SW 1271 (cell line): ENCODE data around the gene MAN2A1.
"Not testable (repeated sequence)": the region's sequence is repeated elsewhere in the genome, so short reads cannot be mapped to it uniquely, and the experiment has no call there.

Source experiments
- DNase-seq, 2 experiments: peaks; one replicate each; lab custom pipeline; 2025; lab: John Stamatoyannopoulos, UW

The MAN2A1 gene

DNA sequence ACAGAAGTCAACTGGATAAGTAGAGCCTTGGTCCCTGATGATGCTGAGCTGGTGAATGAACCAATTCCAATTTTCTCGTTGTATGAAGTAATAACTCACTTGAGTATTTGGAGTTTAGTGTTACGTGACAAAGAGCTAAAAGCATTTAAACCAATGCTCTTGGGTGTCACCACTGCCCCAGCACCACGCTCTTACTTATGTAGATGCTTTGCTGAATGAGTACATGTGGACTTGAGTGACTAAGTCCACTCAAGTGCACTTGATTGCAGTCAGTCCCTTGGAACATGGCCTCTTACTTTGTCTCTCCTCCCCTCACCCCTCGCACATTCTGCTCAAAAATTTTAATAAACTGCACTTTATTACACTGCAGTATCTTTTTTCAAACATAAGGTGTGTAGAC is 184.0 kb downstream of the MAN2A1 start:
- DNase-seq: no peak

DNA sequence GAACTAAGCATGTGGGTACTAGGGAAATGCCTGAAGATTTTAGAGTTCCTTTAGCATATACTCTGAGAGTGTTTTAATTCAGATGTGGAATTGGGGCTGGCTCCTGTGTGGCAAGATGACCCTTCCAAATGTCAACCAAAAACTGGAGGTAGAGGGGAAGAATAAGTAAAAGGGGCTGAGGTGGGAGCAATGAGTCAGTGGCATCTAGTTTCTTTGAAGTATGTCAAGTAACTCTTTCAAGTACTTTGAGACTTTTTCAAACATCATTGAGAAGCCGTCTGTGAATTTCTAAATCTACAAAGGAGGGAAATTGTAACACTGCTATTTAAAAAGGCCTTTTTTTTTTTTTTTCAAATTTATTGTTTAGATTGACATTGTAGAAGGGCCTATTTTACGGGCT is 184.4 kb downstream of the MAN2A1 start:
- DNase-seq: no peak

DNA sequence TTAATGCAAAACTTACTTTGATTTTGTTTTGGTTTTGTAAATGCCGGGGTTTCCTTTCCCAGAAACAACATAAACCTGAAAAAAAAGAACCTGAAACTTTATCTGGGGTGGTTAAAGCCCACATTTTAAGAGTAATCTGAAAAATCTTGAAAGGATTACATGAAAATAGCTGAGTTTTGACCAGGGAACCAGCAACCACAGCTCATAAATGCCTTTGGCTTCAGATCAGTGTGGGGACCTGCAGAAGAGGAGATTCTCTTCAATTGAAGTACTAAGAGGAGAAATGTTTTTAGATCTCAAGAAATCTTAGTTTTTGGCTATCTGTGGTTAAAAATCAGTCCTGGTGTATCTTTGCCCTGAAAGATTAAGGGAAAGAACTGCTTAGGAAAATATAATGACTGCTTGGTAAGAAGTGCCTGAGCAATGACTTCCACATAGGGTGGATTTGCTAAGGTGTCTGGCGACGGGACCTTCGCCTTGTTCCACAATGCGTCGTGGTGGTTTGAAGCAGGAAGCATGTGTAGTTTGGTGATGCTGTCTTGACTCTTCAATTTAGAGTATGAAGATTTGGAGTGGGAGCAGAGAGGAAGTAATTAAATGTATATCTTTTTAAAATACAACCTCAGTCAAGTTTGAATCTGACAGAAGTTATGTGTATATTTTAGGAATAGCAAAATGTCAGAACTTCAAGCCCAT is 186.5 kb downstream of the MAN2A1 start:
- DNase-seq: no peak

DNA sequence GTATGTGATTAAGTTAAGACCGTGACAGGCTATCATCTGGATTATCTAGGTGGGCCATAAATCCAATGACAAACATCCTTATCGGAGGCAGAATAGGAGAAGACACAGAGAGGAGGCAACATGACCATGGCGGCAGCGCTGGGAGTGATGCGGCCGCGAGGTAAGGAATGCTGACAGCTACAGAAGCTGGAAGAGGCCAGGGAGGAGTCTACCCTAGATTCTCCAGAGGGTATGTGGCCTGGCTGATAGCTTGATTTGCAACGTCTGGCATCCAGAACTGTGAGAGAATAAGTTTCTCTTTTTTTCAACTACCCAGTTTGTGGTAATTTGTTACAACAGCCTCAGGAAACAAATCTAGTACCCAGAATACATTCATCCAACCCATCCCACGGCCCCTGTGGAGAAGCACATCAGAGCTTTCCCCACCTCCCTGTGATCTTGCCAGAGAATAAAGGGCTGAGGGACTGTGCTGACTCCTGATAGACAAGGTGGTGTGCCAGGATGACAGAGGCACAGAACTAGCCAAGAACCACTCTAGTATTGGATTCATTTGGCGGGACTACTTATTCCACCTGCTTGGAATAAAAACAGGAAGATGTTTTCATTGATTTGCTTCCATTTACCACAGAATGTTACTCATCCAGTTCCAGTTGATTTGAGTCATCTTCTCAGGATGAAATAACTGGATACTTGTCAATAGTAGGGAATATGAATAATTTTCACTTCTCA is 187.4 kb downstream of the MAN2A1 start:
- no peak for DNase-seq

DNA sequence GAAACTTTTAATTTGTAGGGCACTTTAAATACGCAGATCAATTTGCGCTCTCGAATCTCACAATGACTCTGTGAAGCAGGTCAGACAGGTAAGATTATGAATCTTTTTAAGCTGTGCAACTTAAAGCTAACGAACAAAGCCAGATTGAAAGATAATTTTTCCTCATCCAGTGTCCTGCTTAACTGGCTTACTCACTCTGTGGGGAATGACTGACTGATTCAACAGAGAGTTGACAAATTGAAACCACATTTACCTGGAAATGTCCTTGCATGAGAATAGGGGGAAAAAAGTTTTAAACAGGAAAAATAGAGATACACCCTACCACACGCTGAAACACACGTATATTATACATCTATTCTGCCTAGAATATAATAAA is 187.9 kb downstream of the MAN2A1 start:
- no peak for DNase-seq

DNA sequence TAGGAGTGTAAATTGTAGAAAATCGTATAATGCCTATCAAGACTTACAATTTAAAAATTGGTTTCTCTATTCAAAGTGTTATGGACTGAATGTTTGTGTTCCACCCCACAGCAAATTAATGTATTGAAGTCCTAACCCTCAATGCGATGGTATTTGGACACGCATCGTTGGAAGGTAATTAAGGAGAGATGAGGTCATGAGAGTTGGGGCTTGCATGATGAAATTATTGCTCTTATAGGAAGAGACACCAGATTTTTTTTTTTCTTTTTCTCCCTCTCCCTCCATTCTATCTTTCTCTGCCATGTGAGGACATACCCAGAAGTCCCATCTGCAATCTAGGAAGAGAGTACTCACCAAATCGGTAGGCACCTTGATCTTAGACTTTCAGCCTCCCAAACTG is 189.2 kb downstream of the MAN2A1 start:
- no peak for DNase-seq

DNA sequence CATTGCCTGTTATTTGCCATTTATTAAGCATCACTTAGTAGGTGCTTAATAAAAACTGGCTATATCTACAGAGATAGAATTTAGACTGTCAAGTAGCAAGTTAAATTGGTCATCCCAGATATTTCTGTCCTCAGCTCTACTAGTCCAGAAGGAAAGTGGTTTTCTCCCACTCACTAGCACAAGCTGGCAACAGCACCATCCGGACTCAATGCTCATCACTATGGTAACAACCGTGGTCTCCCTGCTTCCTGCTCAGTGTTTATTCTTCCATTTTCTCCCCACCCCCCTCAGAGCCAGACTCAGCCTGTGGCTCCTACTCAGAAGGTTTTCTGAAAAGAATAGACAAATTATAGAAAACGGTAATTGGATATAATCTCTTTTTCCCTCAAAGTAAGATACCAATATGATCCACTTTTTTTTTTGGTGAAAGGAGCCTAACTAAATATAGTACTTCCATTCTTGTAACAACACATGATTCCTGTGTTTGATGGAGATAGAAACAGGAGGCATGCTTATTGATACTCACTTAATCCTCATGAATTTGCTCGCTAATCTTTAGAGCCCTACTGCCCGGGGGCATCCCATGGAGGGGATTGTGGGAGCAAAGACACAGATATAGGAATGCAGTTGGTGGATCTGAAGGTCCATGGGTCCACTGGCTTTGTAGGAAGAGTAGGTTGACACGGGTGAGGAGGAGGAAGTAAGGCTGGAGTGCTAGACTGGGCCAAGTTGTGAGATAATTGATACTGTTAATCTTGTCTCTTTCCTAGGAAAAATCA is 191.4 kb downstream of the MAN2A1 start:
- DNase-seq: no peak

DNA sequence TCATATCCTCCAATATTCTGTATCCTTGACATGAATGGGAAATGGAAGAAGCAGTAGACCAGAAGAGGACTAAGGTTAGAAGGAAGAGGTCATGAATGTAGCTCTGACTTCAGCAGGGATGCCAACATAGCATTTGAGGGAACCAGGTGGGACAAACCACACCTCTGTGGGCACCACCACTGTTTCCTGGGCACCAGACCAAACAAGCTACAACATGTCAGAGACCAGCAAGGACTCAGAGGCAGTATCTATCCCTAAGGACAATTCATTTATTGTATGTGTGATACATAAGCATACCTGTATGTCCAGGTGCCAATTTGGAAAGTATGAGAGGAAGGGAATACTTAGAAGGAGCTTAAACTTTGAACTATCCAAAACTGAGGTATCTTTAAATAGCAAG is 192.8 kb downstream of the MAN2A1 start:
- DNase-seq: no peak

DNA sequence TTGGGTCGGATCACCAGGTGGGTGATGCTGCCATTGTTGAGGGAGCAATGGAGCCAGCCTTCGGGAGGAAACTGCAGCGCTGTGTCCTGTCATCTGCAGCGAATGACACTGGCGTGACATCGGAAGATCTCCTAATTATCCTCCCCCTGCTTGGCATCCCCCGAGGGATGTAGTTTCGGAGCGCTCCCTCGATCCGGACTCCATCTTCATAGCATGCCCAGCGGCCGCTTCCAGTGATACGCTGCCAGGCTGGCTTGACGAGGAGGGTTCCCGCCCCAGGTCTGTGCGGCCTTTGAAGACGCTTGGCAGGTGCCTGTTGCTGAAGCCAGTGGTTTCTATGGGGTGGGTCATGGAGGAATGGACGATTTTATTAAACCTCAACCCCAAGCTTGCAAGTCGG is 194.9 kb downstream of the MAN2A1 start:
- DNase-seq: no peak

DNA sequence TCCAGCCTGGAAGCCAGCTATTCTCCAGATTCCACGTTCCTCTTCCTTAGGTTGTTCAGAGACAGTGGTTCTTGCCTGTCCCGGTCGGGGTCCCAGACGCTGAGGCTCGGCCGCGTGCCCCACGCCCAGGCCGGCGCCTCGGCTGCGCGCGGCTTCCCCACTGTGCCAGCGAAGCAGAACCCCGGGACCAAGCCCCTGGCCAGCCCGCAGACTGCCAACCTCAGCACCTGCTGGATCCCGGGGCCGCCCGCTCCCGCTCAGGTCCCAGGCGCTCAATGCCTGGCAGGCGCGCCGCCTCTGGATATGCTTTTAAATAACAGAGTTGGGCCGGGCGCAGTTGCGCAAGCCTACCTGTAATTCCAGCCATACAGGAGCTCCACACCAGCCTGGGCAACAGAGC is 195.5 kb downstream of the MAN2A1 start:
- no peak for DNase-seq

DNA sequence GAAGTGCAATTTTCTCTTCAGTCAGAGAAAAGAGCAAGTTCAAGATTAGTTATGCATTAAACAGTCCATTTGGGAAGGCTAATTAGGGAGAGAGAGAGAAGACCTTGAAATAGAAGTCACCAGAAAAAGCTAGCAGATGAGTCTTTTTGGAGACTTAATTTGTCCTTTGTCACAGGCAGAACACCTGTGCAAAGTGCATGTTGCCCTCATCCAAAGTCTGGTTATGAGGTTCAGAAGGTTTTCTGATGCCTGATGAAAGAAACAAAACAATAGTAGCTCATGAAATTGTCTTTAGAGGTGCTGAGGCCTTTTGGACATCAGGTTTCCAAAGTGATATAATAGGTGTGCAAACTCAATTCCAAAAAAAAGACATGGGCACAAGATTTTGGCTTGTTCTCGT is 199.3 kb downstream of the MAN2A1 start:
- DNase-seq: no peak

DNA sequence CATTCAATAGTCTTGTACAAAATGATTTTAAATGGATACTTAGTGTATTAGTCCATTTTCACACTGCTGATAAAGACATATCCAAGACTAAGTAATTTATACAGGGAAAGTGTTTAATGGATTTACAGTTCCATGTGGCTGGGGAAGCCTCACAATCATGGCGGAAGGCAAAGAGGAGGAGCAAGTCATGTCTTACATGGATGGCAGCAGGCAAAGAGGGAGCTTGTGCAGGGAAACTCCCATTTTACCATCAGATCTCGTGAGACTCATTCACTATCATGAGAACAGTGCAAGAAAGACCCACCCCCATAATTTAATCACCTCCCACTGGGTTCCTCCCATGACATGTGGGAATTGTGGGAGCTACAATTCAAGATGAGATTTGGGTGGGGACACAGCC is 203.5 kb downstream of the MAN2A1 start:
- DNase-seq: not testable (repeated sequence)

DNA sequence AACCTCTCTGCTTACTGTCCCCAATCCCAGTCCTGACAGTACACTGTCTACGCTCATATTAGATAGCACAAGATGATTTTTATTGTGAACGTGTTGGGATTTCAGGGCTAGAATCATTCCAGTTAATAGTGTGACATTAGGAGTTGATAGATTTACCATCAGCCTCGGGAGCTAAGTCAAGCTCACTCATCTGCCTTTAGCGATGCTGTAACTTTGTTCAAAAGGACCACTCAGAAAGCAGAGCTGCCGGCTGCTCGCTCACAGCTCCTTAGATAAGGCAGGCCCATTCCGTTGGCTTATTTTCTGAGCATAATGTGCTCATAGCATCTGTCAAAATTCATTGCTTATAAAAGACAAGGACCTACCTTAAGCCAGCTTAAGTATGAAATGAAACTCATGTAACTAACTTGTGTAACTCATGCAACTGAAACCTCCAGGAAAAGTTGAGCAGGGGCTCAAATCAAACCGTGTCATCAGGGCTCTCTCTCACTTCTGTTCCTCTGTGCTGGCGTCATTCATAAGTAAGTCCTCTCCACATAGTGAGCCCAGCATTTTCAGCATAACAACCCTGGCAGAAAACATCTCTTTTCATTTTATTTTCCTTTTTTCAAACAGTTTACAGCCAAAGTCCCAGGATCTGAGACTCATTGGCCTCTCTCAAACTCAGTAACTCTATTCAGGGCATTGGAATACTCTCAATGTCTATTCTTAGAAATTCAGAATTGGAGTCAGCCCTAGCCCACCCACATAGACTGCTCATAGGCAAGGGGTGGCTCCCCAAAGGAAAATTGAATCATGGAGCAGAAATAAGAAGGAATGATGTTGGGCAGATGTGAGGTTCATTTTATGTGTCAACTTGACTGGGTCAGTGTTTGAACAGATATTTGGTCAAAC is 208.8 kb downstream of the MAN2A1 start:
- no peak for DNase-seq

DNA sequence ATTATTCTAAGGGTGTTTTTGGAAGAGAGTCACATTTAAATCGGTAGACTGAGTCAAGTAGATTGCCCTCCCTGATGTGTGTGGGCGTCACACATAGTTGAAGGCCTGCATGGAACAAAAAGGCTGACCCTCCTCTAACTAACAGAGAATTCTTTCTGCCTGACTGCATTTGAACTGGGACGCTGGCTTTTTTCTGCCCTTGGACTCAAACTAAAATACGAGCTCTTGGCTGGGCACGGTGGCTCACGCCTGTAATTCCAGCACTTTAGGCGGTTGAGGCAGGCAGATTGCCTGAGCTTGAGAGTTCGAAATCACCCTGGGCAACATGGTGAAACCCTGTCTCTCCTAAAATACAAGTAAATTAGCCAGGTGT is 209.4 kb downstream of the MAN2A1 start:
- no peak for DNase-seq

DNA sequence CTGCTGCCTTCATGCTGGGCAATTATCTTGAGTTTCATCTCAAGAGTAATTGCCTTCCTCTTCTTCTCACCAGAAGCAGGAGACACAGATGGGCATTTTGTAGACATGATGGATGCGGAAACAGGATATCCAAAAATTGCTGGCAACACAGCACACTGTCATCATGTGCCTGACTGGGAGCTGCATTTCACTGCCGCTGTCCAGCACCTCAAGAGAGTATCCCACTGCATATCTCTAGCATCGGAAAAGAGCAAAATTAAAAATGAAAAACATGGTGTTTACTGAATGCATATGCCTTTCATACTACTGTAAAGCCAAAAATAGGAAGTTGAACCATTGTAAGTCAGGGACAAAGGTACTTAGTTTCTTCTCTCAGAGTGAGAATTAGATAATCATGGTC is 210.7 kb downstream of the MAN2A1 start:
- no peak for DNase-seq

DNA sequence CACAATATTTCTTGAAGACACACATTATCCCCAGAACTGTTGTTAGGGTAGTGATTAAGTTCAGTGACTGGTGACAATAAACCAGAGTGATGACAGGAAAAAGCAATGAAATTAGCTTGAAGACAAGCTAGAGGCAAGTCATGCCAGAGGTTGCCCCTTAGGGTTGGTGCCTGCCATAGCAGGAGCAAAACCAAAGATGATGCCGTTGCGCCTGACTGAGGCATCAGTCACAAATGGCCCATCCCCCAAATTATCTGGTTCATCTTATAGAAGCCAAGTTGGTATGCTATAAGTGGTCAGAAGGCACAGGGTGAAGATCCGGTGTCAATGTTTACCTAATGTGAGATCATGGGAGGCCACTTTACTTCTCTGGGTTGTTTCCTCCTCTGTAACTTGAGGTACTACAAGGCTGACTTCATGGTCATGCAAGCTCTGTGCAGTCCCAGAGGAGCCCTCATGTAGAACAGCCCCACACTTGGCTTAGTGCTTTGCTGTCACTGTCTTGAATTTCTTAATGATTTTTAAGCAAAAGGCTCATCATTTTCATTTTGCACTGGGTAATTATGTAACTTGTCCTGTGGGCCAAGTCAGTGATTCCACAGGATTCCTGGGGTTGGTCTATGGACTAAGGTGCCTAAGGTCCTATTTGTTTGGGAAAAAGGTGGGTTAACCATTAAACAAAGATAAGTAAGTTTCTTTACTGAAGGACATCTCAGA is 211.3 kb downstream of the MAN2A1 start:
- no peak for DNase-seq

DNA sequence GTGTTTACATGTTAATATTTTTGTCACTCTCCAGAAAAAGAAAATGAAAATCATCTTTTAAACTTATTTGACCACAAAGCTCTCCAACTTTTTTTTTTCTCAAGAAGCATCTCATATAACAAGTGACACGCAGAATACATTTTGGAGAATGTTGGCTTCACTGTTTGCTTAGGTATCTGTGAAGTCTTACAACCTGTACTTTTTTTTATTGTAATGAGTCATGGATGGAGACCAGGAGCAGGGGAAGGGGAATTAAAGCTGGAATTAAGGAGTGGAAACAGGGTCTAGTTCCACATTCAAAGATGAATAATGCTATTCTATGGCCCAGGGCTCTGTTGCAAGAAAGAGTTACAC is 211.9 kb downstream of the MAN2A1 start:
- no peak for DNase-seq

DNA sequence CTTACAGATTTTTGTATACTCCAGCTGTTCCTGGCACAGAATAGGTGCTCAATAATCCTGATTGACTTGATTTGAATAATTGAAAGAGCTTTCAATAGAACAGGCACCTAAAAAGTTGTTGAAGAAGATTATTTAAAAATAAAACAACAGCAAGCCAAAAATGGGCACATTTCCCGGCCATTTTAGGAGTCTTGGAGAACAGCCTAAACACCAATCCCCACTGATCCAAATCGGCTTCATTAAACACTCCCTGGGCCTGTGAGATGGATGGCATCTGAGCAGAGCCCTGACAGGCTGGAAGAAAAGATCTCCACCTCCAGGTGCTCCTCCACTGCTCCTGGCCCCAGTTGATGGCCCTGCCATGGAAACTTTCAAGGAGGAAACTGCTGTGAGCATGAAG is 213.3 kb downstream of the MAN2A1 start:
- no peak for DNase-seq

DNA sequence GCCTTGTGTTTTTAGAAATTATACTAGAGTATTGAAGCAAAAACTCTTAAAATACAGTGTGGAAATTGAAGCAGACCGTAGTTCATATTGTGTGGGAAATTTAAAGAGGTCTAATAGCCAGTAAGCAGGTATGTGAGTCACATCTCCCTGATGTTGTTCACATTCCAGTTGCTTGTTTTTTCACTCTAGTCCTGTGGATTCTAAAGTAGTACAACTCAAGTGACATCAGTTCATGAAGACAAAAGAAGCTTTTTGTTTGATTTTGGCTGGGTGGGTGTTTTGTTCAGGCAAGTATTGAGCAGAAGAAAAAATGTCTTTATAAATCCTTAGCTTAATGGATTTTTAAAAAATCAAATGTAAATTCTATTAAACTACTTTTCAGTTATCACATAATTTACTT is 216.2 kb downstream of the MAN2A1 start:
- DNase-seq: no peak

DNA sequence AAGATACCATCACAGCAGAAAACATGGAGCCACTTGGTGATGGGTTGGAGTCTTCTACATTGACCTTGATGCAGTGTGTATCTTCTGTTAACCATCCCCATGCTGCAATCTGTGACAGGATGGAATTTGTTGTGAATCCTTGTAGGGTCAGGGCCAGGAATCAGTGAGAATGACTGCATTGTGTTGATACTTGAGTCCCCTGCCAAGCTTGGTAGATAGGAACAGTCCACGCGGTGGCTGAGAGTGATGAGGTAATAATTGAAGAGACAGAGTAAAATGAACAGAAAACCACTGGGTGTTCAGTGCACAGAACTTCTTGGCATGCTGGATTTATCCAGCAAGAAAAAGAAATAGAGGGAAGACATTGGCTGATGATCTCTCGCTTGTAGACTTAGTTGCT is 217.5 kb downstream of the MAN2A1 start:
- DNase-seq: no peak

DNA sequence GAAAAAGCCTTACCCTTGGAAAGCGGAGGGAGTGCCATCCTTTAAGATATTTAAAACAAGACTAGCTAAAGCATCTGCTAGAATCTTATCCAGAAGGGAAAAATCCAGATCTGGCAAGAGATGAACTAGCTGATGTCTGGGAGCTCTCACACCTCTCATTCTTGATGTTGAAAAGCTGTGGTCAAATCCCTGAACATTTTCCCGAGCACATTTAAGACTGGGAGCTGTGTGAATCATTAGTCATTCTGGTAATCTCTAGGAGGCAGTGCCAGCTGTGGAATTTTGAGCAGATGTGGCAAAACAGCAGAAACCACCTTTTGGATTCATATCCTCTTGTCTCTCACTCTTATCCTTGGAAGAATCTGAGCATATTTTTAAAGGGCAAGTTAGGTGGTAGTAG is 218.0 kb downstream of the MAN2A1 start:
- no peak for DNase-seq

DNA sequence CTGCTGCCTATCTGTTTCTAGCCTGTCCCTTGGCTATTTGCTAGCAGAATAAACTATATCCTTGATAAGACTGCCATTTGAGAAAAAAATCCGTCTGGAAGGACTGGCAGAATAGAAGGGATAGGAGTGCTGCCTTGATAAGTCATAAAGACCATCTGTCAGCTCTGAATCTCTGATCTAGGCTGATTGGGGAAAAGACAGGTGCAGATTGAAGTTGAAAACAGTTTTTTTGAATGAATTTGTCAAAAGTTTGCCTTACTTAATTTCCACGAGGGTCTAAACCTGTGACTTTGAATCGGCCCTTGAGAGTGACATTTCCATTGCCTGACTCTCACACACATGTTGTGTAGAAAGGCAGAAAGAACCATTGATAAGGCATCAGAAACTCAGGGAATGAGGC is 218.6 kb downstream of the MAN2A1 start:
- no peak for DNase-seq
